Measurements from ENCODE around the gene LAGE3.
"Not testable (repeated sequence)": the region's sequence is repeated elsewhere in the genome, so short reads cannot be mapped to it uniquely, and the experiment has no call there.

LAGE3 gene

DNA sequence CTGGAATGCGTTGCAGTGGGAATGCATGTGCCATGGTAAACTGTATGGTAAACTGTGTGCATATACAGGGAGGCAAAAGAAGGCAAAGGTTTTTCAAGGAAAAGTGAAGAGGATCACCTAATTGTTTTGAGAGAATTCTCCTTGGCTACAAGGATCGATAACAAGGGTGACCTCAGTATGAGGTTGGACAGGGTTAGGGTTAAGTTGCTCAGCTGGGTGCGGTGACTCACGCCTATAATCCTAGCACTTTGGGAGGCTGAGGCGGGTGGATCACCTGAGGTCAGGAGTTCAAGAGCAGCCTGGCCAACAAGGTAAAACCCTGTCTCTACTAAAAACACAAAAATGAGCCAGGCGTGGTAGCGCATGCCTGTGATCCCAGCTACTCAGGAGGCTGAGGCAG lies 22.3 kb upstream of the LAGE3 start:
- DNase-seq = not testable (repeated sequence)

DNA sequence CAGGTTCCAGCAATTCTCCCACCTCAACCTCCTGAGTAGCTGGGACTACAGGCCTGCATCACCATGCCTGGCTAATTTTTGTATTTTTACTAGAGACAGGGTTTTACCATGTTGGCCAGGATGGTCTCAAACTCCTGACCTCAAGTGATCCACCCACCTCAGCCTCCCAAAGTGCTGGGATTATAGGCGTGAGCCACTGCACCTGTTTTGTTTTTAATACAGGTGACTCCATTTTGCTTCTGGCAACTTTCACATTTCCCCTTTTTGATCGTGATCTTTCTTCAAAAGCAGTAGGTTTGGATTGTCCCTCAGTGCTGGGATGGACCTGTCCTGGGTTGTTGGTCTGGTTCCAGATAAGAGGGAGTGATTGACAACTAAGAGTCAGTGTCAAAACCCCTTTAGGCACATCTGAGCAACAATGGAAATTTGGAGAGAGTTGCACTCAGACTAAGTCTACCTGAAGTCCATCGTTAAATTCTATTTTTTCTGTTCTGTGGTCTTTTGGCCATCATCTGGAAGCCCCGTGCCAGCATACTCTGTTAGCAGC lies 17.6 kb upstream of the LAGE3 start:
- DNase-seq = not testable (repeated sequence)

GRCh38 chrX:154495472-154495922 lies 16.4 kb upstream of the LAGE3 start:
- DNase-seq = no peak

DNA sequence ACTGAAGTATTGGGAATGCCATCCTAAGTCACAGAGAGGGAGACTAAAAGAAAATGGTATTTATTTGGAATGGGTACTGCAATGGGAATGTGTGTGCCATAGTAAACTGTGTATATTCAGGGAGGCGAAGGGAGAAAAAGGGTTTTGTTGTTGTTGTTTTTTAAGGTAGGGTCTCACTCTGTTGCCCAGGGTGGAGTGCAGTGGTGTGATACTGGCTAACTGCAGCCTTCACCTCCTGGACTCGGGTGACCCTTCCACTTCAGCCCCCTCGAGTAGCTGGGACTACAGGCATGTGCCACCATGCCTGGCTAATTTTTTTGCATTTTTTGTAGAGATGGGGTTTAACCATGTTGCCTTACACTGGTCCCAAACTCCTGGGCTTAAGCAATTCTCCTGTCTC lies 15.6 kb upstream of the LAGE3 start:
- no peak for DNase-seq

DNA sequence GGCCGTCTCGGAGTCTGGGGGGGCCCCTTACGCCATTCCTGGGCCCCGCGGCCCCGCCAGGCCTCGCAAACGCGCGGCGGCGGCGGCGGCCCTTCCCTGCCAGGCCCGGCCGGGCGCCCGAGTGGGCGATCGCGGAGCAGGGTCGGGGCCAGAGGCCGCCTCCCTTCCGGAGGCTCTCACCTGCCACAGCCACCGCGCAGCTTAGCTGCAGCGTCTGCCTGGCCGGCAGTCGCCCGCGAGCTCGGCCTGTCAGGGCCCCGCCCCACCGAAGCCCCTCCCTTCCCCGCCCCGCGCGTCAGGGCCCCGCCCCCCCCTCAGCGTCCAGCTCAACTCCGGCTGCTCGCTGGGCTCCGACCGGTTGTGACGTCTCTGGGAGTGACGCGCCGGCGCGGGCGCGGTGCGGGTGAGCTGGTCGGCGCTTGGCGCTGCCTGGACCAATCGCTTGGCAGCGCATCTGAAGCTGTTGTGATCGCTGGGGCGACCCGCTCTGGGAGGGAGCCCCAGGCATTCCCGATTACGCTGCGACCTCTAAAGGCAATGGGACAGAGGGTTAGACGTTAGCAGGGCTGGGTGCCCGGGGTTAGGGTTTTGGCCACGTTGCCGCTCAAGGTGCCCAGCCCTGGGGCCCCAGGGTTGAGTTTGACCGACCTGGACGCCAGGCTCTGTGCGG lies 11.5 kb upstream of the LAGE3 start, which contains the start of gene SLC10A3:
Gene SLC10A3 (minus strand): TSS at position 216 of the 670 bp plus-strand sequence. CDS start 1,689 bp downstream, outside the sequence.
- DNase-seq = peak; percentile 87

DNA sequence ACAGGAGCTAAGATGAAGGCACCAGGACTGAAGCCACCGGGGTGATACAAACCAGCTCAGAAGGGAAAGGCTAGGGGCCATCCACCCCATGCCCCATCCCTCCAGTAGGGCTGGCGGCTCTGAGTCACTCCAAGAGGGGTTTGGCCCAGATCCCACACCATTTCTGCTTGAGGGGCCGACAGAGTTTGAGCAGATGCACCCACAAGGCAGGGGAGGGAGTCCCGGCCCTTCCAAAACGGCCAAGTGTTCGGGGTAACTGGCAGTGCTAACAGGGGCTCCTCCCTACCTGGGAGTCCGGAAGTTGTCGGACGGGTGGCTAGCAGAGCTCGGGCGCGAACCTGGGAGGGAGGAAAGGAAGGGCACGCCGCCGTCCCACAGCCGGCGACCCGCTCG lies 10.9 kb upstream of the LAGE3 start:
- DNase-seq = peak; percentile 36

GRCh38 chrX:154489182-154489581 lies 10.1 kb upstream of the LAGE3 start:
- DNase-seq = no peak

GRCh38 chrX:154488336-154489075 lies 9.4 kb upstream of the LAGE3 start:
- no peak for DNase-seq

DNA sequence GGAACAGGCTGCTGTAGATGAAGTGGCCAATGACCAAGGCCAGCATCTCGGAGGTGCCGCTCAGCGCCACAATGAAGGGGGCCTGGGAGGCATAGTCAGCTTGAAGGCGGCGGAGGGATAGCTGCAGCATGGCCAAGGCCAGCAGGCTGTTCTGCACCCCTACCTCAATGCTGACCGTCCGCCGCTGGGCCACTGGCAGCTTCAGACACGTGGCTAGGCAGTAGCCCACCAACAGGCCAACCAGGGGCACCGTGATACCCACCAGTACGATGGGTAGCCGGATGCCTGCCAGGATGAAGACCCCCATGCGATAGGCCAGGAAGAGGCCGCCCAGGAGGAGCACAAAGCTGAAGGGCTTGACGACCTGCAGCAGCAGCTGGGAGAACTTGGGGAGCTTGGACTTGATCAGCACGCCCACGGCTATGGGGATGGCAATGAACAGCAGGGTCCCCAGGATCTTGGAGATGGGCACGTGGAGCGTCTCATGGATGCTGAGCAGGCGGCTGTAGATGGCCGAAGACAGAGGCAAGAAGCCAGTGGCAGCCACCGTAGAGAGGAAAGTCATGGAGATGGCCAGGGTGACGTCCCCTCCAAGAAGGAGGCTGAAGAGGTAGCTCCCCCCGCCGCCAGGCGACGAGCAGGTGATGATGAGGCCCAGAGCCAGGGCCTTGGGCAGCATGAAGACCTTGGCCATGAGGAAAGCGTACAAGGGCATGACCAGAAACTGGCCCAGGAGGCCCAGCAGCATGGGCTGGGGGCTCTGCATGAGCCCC lies 8.6 kb upstream of the LAGE3 start:
- no peak for DNase-seq

GRCh38 chrX:154486396-154487207 lies 7.5 kb upstream of the LAGE3 start, which contains the start of gene UBL4A:
Gene UBL4A (minus strand): TSS chrX:154486615. CDS start chrX:154486584, 31 bp downstream.
- DNase-seq = peak; percentile 68

DNA sequence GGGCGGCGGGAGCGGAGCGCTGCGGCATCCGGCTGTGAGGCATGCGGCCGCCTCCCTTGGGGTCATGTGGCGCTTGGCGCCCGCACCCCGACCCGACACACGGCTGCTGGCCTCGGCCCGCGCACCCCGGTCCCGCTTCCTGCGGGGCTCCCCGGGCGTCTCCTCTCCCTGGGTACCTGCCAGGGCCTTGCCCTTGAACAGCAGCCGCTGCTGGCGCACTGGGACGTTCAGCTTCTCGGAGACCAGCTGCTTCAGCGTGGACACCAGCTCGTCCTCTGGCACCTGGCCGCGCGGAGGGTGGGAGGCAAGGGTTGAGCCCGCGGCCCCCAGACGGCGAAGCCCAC lies 6.9 kb upstream of the LAGE3 start:
- DNase-seq = peak; percentile 53

- DNase-seq = no peak
Measured at GRCh38 chrX:154485150-154486051, 6.3 kb upstream of the LAGE3 start.

GRCh38 chrX:154484255-154485149 lies 5.4 kb upstream of the LAGE3 start:
- no peak for DNase-seq

DNA sequence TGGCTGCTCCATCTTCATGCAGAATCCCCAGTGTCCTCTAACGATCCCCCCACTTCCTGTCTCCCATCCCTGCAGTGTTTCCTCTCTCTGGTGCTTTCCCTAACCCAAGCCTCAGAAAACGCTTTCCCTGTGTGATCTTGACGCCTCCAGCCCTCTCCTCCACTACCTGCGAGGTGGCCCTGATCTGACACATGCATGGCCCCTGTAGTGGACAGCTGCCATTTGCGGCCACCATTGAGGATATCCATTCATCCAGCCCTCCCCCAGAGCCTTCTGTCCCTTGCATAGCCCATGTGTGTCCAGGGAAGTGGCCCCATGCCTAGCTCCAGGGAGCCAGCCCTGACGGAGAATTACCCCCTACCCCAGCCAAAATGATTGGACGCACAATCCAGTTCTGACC lies 4.2 kb upstream of the LAGE3 start:
- DNase-seq = no peak

DNA sequence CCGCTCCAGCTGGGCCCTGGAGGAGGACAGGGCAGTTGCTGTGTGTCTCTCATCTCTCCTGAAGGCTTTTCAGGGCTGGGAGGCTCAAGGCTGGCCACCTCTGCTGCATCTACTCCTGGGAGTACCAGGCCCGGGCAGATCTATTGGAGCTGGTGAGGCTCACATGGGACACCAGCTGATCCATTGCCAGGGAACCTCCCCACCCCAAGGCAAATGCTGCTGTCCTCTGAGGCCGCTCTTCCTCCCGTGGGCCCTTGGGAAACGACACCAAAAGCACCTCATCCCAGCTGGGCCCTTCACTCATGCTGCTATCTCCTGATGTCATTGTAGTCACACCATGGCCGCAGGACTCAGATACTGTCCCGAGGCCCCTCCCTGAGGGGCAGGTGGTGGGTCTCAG lies 3.7 kb upstream of the LAGE3 start:
- DNase-seq = no peak

- DNase-seq = no peak
Measured at GRCh38 chrX:154481911-154482601, 3.0 kb upstream of the LAGE3 start.

- DNase-seq = no peak
Measured at GRCh38 chrX:154481195-154481594, 2.1 kb upstream of the LAGE3 start.

- no peak for DNase-seq
Measured at GRCh38 chrX:154477891-154478477, 1.1 kb downstream of the LAGE3 start.

GRCh38 chrX:154476821-154477220 lies 2.3 kb downstream of the LAGE3 start:
- DNase-seq = no peak

Measured in activated T-cell treated with anti-CD3 and anti-CD28 coated beads, Interleukin-2, amount 50 U/mL, for 1 hour (primary cell).